Stimulated activated naive CD8-positive, alpha-beta T cell treated with anti-CD3 and anti-CD28 coated beads, Interleukin-15, amount 100 ng/mL, for 72 hours (primary cell): ENCODE measurements around the gene TUBAL3.
A peak's percentile ranks its signal among the peaks of the same experiment; 100 is the strongest.
"Not testable (repeated sequence)": the region's sequence is repeated elsewhere in the genome, so short reads cannot be mapped to it uniquely, and the experiment has no call there.

Experiments
- ATAC-seq: fragments of 150-1000 bp; cut with Tn5 transposase; 2 replicates; pipeline ENCODE4 v1.10.0; 2021; ENCODE audit warnings: mild to moderate bottlenecking, moderate library complexity
- DNase-seq, 2 donors: peaks; one replicate each; pipeline ENCODE4 v3.0.0; 2021 to 2022
- H3K27ac Mint-ChIP-seq, 2 donors: one replicate each; pipeline ENCODE4 v1.8.0; 2022; ENCODE audit warnings: mild to moderate bottlenecking in 2 of 2, mixed read lengths in 2 of 2, moderate library complexity in 2 of 2
- H3K27me3 Mint-ChIP-seq: one replicate; pipeline ENCODE4 v1.8.0; 2022; ENCODE audit warnings: mixed read lengths
- H3K4me1 Mint-ChIP-seq: one replicate; pipeline ENCODE4 v1.8.0; 2022; ENCODE audit warnings: mild to moderate bottlenecking, mixed read lengths
- H3K4me3 Mint-ChIP-seq, 2 donors: one replicate each; pipeline ENCODE4 v1.8.0; 2022; ENCODE audit warnings: mild to moderate bottlenecking in 2 of 2, mixed read lengths in 2 of 2, moderate library complexity in 1 of 2
- H3K9me3 Mint-ChIP-seq, 2 donors: one replicate each; pipeline ENCODE4 v1.8.0; 2022; ENCODE audit warnings: mixed read lengths in 2 of 2

TUBAL3 gene

DNA sequence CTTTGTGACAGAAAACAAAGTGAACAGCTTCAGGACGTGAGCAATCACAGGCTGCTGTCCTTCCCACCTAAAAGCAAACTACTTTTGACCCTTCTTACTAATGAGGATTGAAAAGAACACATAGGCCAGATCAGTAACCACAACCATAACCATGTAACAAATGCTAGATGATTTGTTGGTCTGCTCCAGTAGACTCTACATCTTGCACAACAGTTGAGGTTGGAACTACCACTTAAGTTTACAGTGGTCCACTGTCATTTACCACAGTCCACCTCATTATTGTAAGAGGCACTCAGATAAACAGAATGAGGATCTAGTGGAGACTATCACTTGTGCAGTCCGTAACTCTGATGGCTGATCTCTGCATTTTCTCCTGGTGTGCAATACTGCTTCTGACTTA is 35.6 kb upstream of the TUBAL3 start:
- Mint-ChIP-seq H3K4me1 (peaks cover 14% of the 10 kb centered on the region), H3K27ac (no peak overlapping the region), H3K9me3 (no peaks in the 10 kb centered on the region), H3K27me3 (peaks cover 8% of the 10 kb centered on the region), H3K4me3 (no peak overlapping the region)
- no peak for ATAC-seq
- no peak for DNase-seq

DNA sequence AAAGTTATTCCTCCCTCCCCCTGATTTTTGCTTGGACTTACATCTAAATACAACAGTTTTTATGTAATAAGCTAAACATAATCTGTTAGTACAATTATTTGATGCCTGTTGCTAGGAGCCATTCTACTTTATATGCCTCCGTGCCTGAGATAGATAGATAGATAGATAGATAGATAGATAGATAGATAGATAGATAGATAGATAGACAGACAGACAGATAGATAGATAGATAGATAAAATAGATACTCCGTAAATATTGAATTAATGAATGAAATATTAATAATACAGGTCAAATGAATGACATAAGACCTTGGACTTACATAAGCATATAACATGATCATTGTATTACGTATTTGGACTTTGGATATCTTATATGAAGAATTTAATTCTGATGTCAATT is 30.7 kb upstream of the TUBAL3 start:
- H3K27me3 Mint-ChIP-seq: peaks cover 8% of the 10 kb centered on the region
- no peak overlapping the region for H3K27ac Mint-ChIP-seq
- peaks cover 0 to 4% of the 10 kb centered on the region in 2 donors for H3K9me3 Mint-ChIP-seq
- no peak overlapping the region for H3K4me3 Mint-ChIP-seq
- no peak for DNase-seq
- peaks cover 12% of the 10 kb centered on the region for H3K4me1 Mint-ChIP-seq
- no peak for ATAC-seq

DNA sequence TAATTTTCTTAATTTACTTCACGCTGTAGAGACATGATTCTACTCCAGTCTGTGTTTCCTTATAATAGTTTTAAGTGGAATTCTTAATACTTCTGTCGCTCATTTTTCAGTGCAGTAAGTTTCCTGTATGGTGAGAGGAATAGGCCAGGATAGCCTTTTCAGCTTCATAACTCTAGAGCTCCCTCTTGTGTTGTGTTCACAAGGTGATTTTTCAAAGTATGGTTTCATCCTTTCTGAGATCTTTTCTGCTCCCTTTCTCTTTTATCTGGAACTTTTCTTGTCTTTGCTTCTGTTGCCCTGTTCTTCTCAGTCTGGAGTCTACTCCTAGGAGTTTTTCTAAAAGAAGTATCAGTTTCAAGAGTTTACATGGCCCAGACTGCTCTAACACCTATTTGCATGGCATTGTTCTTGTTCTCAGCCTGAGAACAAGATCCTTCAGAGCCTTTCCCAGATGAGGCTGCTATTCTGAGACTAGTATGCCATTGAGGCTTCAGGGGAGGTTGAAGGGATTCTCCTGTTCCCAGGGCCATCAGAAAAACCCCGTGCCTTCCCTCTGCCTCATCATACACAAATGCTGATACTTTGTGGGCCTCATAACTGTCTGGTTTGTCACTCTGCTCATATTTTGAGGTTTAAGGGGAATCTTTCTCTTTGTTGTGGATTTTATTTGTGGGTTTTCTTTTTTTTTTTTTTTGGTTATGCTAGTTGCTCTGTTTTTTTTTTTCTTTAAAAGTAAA is 29.6 kb upstream of the TUBAL3 start:
- ATAC-seq (peak; percentile 56), DNase-seq (no peak)
- Mint-ChIP-seq H3K4me3 (no peak overlapping the region), H3K27ac (no peak overlapping the region), H3K27me3 (peaks cover 8% of the 10 kb centered on the region), H3K9me3 (peaks cover 0 to 4% of the 10 kb centered on the region in 2 donors), H3K4me1 (peaks cover 12% of the 10 kb centered on the region)

GRCh38 chr10:5433182-5433581 is 28.6 kb upstream of the TUBAL3 start:
- DNase-seq (no peak), ATAC-seq (no peak)
- Mint-ChIP-seq H3K4me3 (no peak overlapping the region), H3K27ac (no peak overlapping the region), H3K9me3 (peaks cover 0 to 4% of the 10 kb centered on the region in 2 donors), H3K27me3 (peaks cover 8% of the 10 kb centered on the region), H3K4me1 (peaks cover 12% of the 10 kb centered on the region)

GRCh38 chr10:5428133-5428532 is 23.5 kb upstream of the TUBAL3 start:
- H3K27ac Mint-ChIP-seq: no peak overlapping the region
- ATAC-seq: no peak

GRCh38 chr10:5424751-5425150 is 20.1 kb upstream of the TUBAL3 start:
- ATAC-seq: no peak
- Mint-ChIP-seq H3K27me3 (no peaks in the 10 kb centered on the region), H3K27ac (no peak overlapping the region), H3K4me3 (no peak overlapping the region), H3K9me3 (peaks cover 3 to 6% of the 10 kb centered on the region in 2 donors), H3K4me1 (no peaks in the 10 kb centered on the region)
- DNase-seq: no peak

More at GRCh38 chr10:5428133-5428532, 23.5 kb upstream of the TUBAL3 start:
- no peak overlapping the region for H3K4me3 Mint-ChIP-seq
- no peaks in the 10 kb centered on the region for H3K4me1 Mint-ChIP-seq
- peaks cover 0 to 4% of the 10 kb centered on the region in 2 donors for H3K9me3 Mint-ChIP-seq
- DNase-seq: no peak
- H3K27me3 Mint-ChIP-seq: no peaks in the 10 kb centered on the region

- H3K9me3 Mint-ChIP-seq: peaks cover 13 to 14% of the 10 kb centered on the region in 2 donors
- no peak overlapping the region for H3K27ac Mint-ChIP-seq
- no peaks in the 10 kb centered on the region for H3K27me3 Mint-ChIP-seq
- DNase-seq (no peak), ATAC-seq (no peak)
- H3K4me3 Mint-ChIP-seq: no peak overlapping the region
- no peaks in the 10 kb centered on the region for H3K4me1 Mint-ChIP-seq
Observed at GRCh38 chr10:5423771-5424170, 19.1 kb upstream of the TUBAL3 start.

- Mint-ChIP-seq H3K4me1 (no peaks in the 10 kb centered on the region), H3K9me3 (peaks cover 22 to 25% of the 10 kb centered on the region in 2 donors), H3K27ac (no peak overlapping the region), H3K4me3 (no peak overlapping the region), H3K27me3 (no peaks in the 10 kb centered on the region)
- ATAC-seq (no peak), DNase-seq (no peak)
Observed at GRCh38 chr10:5419466-5420094, 15.0 kb upstream of the TUBAL3 start.

- DNase-seq (no peak), ATAC-seq (no peak)
- no peaks in the 10 kb centered on the region for H3K27me3 Mint-ChIP-seq
- H3K27ac Mint-ChIP-seq: no peak overlapping the region
- H3K4me3 Mint-ChIP-seq: no peak overlapping the region
- no peaks in the 10 kb centered on the region for H3K4me1 Mint-ChIP-seq
- peaks cover 22 to 25% of the 10 kb centered on the region in 2 donors for H3K9me3 Mint-ChIP-seq
Observed at GRCh38 chr10:5418584-5418983, 14.0 kb upstream of the TUBAL3 start.

DNA sequence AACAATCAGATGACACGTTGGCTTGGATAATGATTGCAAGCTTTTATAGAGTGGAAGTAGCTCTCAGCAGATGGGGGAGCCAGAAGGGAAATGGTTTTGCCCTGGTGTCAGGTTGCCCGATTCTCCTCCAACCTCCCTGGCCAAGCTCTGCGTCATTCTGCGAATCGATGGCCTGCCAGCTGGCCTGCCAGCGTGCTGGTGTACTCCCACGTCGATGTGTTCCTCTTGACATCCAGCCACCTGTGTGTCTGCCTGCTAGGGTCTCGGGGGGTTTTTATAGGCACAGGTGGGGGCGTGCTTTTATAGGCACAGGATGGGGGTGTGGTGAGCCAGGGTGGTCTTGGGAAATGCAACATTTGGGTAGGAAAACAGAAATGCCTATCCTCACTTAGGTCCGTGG is 12.4 kb upstream of the TUBAL3 start:
- Mint-ChIP-seq H3K27ac (no peak overlapping the region), H3K4me1 (no peaks in the 10 kb centered on the region), H3K4me3 (no peak overlapping the region), H3K27me3 (no peaks in the 10 kb centered on the region), H3K9me3 (peaks cover 22 to 25% of the 10 kb centered on the region in 2 donors)
- DNase-seq (no peak), ATAC-seq (no peak)

- ATAC-seq: no peak
- Mint-ChIP-seq H3K27ac (no peak overlapping the region), H3K9me3 (peaks cover 4 to 13% of the 10 kb centered on the region in 2 donors), H3K4me1 (no peaks in the 10 kb centered on the region), H3K4me3 (no peak overlapping the region), H3K27me3 (peaks cover 15% of the 10 kb centered on the region)
- DNase-seq: no peak
Observed at GRCh38 chr10:5413012-5413938, 8.6 kb upstream of the TUBAL3 start.

DNA sequence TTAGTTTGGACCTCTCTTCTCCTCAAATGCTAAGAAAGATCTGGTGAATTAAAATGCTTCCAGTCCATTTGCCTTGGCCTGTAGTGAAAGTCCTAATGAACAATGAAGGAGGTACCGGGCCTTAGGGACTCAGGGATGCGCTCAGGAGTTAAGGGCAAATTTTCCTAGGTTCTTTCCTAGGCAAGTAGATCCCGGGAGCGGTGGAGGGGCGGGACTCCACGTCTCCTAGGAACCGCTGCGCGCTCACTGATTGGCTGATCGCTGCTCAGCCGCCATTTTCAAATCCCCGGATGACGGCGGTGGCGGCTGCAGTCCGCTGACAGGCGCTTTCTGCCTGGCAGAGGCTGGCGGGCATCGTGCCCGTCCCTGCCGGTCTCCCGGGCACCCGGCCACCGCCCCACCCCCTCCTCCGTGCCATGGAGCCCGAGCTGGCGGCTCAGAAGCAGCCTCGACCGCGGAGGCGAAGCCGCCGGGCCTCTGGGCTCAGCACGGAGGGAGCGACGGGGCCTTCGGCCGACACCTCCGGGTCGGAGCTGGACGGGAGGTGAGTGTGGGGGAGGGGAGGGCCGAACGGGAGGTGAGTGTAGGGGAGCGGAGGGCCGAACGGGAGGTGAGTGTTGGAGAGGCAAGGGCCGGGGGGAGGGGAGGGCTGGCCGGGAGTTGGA is 7.8 kb upstream of the TUBAL3 start, which contains the start of gene NET1:
Gene NET1 (plus strand): TSS at position 281 of the 665 bp plus-strand sequence. CDS start 136 bp downstream, at position 417.
- peaks cover 0 to 7% of the 10 kb centered on the region in 2 donors for H3K9me3 Mint-ChIP-seq
- H3K4me3 Mint-ChIP-seq: peak within 1 kb of the TSS in 1 of 2 donors; percentile 75
- H3K27me3 Mint-ChIP-seq: peaks cover 15% of the 10 kb centered on the region
- H3K4me1 Mint-ChIP-seq: no peaks in the 10 kb centered on the region
- peak within 1 kb of the TSS; percentile 63 to 76 for H3K27ac Mint-ChIP-seq
- ATAC-seq: peak; percentile 92
- peak; percentile 72 to 79 for DNase-seq

DNA sequence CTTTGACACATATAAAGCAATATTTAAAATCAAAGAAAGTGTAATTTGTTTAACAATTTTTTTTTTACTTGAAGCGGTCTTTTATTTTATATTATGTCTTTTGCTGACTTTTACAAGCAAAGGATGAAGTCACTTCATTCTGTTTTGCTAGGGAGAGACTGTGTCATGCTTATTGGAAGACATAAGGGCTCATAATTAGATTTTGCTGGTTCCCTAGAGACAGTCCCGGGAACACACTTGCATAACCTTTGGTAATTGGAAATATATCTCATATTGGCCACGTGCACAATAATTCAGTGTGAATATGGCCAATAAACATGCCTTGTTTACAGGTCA is 7.3 kb upstream of the TUBAL3 start:
- Mint-ChIP-seq H3K9me3 (peaks cover 0 to 7% of the 10 kb centered on the region in 2 donors), H3K4me3 (peak overlapping the region in 1 of 2 donors; percentile 75), H3K27me3 (peaks cover 15% of the 10 kb centered on the region), H3K27ac (peak overlapping the region in 1 of 2 donors; percentile 63), H3K4me1 (no peaks in the 10 kb centered on the region)
- ATAC-seq (no peak), DNase-seq (no peak)

GRCh38 chr10:5410787-5411186 is 6.2 kb upstream of the TUBAL3 start:
- not testable (repeated sequence) for H3K4me1 Mint-ChIP-seq, DNase-seq, ATAC-seq, H3K9me3 Mint-ChIP-seq, H3K27ac Mint-ChIP-seq, H3K4me3 Mint-ChIP-seq
- peaks cover 15% of the 10 kb centered on the region for H3K27me3 Mint-ChIP-seq

DNA sequence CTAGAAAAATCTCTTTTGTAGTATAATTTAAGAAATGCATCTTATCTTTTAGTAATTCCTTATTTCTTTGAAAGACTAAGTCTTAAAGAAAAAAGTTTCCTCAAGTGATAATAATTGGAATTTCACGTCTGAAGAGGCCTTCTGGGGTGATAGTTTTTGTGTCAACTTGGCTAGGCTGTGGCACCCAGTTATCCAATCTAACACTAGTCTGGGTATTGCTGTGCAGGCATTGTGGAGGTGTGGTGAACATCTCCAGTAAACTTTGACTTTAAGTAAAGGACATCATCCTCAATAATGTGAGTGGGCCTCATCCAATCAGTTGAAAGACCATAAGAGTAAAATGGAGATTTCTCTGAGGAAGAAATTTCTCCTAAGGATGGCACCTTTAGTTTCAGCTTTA is 2.3 kb upstream of the TUBAL3 start:
- H3K4me1 Mint-ChIP-seq: no peaks in the 10 kb centered on the region
- peaks cover 15% of the 10 kb centered on the region for H3K27me3 Mint-ChIP-seq

More for the DNA sequence above, 2.3 kb upstream of the TUBAL3 start:
- ATAC-seq (no peak), DNase-seq (no peak)
- H3K4me3 Mint-ChIP-seq: no peak overlapping the region
- no peak overlapping the region for H3K27ac Mint-ChIP-seq
- peaks cover 0 to 7% of the 10 kb centered on the region in 2 donors for H3K9me3 Mint-ChIP-seq
